ENCODE data around the gene GPR137B.

The GPR137B gene

GRCh38 chr1:236165238-236165981 is 23.1 kb downstream of the GPR137B start:
- CTCF ChIA-PET, result interaction anchor here (1.2 kb wide), 1 partner anchor 61 kb away, joined by 4 read pairs; no protein-coding TSS in a partner anchor
- Histone ChIP-seq H3K9me3 (ENCODE audit: control insufficient read depth, insufficient read depth, low read depth, low read length) (no peaks in the 10 kb centered on the region), H3K4me1 (ENCODE audit: control insufficient read depth, insufficient read depth, low read length) (no peaks in the 10 kb centered on the region), H3K4me3 (ENCODE audit: low read depth, low read length) (no peak overlapping the region), H3K36me3 (ENCODE audit: control insufficient read depth in 2 of 2, insufficient read depth in 1 of 2, low read length in 2 of 2) (peaks cover 0 to 18% of the 10 kb centered on the region in 2 experiments; a peak in 1 of 3 replicates), H3K27ac (ENCODE audit: extremely low read depth, low read depth, low read length) (no peak overlapping the region)
- POLR2A ChIA-PET, result no interaction called here
- no peak for TF ChIP-seq BCL11A (tag by site-specific recombination; IDR thresholded peaks at IDR 0.05; ENCODE audit: low read depth)
- peak; percentile 79; the same call in 1 of the 2 replicates for TF ChIP-seq ZNF239 (tag by site-specific recombination; IDR thresholded peaks at IDR 0.05)
- TF ChIP-seq ZNF394 (tag by site-specific recombination; IDR thresholded peaks at IDR 0.05; ENCODE audit: borderline replicate concordance), result no peak
- TF ChIP-seq ZFP3 (tag by site-specific recombination; IDR thresholded peaks at IDR 0.05; ENCODE audit: low read depth), result no peak
- TF ChIP-seq ZNF629 (tag by site-specific recombination; IDR thresholded peaks at IDR 0.05), result no peak

GRCh38 chr1:236166041-236166440 is 23.7 kb downstream of the GPR137B start:
- TF ChIP-seq ZBTB48 (tag by site-specific recombination; IDR thresholded peaks at IDR 0.05) (no peak), ZNF175 (tag by site-specific recombination; IDR thresholded peaks at IDR 0.05) (no peak), ZNF280D (tag by site-specific recombination; IDR thresholded peaks at IDR 0.05) (no peak), KLF16 (tag by site-specific recombination; IDR thresholded peaks at IDR 0.05) (no peak), ZNF626 (tag by site-specific recombination; IDR thresholded peaks at IDR 0.05) (no peak), IKZF3 (tag by site-specific recombination; IDR thresholded peaks at IDR 0.05) (no peak), KLF10 (tag by site-specific recombination; IDR thresholded peaks at IDR 0.05) (no peak), ZBTB44 (tag by site-specific recombination; IDR thresholded peaks at IDR 0.05) (no peak), ZNF596 (tag by site-specific recombination; IDR thresholded peaks at IDR 0.05) (no peak), ZFP69B (tag by site-specific recombination; IDR thresholded peaks at IDR 0.05) (no peak), SP7 (tag by site-specific recombination; IDR thresholded peaks at IDR 0.05) (no peak), BCL6B (tag by site-specific recombination; IDR thresholded peaks at IDR 0.05) (no peak), TSHZ1 (tag by site-specific recombination; IDR thresholded peaks at IDR 0.05; ENCODE audit: borderline replicate concordance) (no peak)
- no peak overlapping the region for H3K4me3 ChIP-seq (ENCODE audit: low read depth, low read length)
- no peaks in the 10 kb centered on the region for H3K4me1 ChIP-seq (ENCODE audit: control insufficient read depth, insufficient read depth, low read length)
- no peaks in the 10 kb centered on the region for H3K9me3 ChIP-seq (ENCODE audit: control insufficient read depth, insufficient read depth, low read depth, low read length)
- CTCF ChIA-PET, result interaction anchor here (1.2 kb wide), 1 partner anchor 10 kb away, joined by 4 read pairs; no protein-coding TSS in a partner anchor
- H3K36me3 ChIP-seq (ENCODE audit: control insufficient read depth in 2 of 2, insufficient read depth in 1 of 2, low read length in 2 of 2), result peaks cover 5 to 17% of the 10 kb centered on the region in 2 experiments; a peak in 2 of 3 replicates
- H3K27ac ChIP-seq (ENCODE audit: extremely low read depth, low read depth, low read length), result no peak overlapping the region
- POLR2A ChIA-PET, result no interaction called here
